Activated CD4-positive, alpha-beta T cell treated with anti-CD3 and anti-CD28 coated beads for 24 hours (primary cell): Measurements from ENCODE around the gene TRIM67.

Experiments
- DNase-seq, 2 donors: peaks; one replicate each; pipeline ENCODE4 v3.0.0-alpha.2; 2020; ENCODE audit warnings: low read depth in 2 of 2

Gene TRIM67

GRCh38 chr1:231183639-231184590 lies 22.1 kb downstream of the TRIM67 start:
- DNase-seq = no peak

DNA sequence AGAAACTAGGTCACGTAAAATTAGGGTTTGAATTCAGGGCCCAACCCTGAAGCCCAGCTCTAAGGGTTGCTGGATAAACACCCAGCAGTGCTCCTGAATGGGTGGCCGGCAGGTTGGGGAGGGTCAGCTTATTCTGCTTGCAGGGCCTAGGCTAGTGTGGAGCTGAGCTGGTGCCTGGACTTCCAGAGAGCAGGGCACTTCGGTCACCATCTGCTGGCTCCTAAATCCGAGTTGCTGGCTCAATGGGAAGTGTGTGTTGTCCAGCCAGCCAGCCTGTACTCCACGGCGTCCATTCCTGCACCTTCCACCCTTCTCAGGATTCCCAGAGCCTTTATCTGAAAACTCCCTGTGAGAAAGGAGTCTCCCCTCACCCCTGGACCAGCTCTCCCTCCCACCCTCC lies 23.0 kb downstream of the TRIM67 start:
- DNase-seq = no peak

DNA sequence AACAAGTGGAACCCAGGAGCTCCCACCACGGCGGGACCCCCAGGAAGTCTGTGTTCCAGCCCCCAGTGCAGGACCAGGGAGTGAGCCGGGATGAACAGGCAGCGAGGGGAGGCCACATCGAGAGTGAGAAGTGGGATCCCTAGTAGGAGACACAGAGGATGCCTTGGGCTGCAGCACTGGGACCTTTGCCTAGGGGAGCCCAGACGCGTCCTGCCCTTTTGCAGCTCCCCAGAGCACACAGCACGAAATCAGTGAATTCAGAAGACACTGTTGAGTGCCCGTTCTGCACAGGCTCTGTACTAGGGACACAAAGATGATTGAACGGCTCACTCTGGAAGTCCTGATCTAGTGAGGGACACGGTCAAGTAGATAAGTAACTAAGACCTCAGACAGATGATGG lies 23.5 kb downstream of the TRIM67 start:
- no peak for DNase-seq

DNA sequence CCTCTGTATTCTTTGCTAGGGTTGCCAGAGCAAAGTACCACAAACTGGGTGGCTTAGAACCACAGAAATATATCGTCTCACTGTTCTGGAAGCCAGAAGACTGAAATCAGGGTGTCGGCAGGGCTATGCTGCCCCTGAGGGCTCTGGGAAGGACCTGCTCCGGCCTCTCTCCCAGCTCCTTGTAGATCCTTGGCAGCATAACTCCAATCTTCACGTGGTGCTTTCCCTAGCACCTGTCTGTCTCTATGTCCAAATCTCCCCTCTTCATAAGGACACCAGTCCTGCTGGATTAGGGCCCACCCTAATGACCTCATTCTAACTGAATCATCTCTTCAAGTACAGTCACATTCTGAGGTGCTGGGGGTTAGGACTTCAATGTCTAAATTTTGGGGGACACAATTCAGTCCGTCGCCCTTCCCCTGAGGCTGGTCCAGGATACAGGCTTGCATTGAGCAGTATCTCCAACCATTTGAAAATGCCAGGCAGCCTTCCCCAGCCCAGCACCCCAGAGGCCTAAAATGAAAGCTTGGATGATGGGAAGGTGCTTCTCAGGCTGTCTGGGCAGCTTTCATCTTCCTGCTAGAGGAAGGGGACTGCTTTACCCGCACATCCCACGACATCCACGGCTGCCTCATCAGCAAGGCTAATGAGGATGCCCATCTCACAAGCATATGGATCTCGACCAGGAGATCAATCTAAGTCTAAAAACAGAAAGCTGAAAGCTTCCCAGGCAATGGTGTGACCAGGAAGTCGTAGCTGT lies 24.7 kb downstream of the TRIM67 start:
- no peak for DNase-seq

- no peak for DNase-seq
Observed at GRCh38 chr1:231187571-231187970, 25.7 kb downstream of the TRIM67 start.

DNA sequence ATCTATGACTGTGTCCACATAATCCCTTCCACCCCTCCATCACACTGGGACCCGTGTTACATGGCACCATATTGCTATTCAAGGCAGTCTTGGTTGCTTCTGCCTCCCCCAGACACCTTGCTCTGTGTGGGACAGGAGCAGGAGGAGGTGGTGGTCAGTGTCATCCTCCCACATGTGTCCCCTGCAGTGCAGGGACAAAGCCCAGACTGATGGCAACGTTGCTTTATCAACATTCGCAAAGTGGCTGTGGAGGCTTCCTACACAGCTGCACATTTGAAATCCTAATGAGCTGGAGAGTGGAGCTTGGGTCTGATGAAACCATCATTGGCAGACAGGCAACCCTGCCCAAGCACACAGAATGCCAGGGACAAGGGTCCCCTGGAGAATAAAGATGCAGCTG lies 26.2 kb downstream of the TRIM67 start:
- DNase-seq = no peak

GRCh38 chr1:231188768-231189167 lies 26.9 kb downstream of the TRIM67 start:
- DNase-seq = no peak

DNA sequence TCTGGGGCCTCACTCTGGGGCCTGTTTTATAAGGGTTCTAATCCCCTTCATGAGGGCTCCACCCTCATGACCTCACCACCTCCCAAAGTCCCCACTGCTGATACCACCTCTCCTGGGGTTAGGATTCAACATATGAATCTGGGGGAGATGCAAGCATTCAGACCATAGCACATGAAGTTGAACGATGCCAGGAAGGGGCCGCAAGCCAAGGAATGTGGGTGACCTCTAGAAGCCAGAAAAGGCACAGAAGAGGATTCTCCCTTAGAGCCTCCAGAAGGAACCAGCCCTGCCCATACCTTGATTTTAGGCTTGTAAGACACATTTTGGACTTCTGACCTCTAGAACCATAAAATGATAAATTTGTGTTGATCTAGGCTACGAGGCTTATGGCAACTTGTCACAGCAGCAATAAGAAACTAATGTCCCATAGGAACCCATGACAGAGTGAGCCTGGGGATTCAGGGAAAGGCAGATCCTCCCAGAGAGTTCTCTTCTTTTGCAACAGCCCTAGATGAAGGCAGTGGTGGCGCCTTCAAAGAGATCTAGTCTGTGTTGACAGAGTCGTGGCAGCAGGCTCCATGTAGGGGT lies 27.9 kb downstream of the TRIM67 start:
- DNase-seq = no peak

DNA sequence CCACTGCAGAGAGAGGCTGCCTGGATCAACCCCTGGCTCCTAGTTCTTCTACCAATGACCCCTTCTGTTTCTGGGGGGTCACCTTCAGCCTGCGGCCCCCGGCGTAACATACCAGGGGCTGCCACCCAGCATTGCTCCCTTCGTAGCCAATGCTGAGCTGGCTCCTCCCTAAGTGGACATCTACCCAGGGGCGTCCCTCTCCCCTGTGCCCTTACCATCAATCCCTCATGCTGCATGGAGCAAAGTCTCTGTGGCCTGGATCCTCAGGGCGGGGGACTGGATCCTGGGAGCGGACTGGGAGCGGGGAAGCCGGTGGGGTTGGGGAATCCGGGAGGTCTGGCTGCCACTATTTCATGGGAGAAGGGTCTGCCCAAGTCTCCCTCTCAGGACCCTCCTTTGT lies 28.6 kb downstream of the TRIM67 start:
- DNase-seq = no peak

- no peak for DNase-seq
Observed at GRCh38 chr1:231192620-231193163, 30.8 kb downstream of the TRIM67 start.

DNA sequence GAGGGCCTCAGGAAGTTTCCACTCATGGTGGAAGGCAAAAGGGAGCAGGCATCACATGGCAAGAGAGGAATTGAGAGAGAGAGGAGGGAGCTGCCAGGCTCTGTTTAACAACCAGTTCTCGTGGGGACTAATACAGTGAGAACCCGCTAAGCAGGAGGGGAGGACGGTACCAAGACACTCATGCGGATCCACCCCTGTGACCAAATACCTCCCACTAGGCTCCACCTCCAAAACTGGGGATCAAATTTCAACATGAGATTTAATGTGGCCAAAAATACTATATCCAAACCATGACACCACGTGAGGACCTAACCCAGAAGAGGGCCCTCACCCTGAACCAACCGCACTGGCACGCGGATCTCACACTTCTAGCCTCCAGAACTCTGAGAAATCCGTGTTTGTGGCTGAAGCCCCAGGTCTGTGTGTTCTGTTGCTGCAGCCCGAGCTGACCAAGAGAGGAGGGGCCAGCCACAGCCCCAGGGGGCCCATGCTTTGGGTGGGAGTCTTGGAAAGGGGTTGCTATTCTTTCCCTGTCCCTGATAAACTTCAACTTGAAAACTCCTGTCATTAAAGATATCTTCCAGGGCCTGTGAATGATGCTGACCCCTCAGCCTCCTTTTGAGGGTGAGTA lies 32.0 kb downstream of the TRIM67 start:
- no peak for DNase-seq

- DNase-seq = no peak
Observed at GRCh38 chr1:231194476-231194842, 32.6 kb downstream of the TRIM67 start.

GRCh38 chr1:231194843-231195516 lies 33.1 kb downstream of the TRIM67 start:
- DNase-seq = no peak

DNA sequence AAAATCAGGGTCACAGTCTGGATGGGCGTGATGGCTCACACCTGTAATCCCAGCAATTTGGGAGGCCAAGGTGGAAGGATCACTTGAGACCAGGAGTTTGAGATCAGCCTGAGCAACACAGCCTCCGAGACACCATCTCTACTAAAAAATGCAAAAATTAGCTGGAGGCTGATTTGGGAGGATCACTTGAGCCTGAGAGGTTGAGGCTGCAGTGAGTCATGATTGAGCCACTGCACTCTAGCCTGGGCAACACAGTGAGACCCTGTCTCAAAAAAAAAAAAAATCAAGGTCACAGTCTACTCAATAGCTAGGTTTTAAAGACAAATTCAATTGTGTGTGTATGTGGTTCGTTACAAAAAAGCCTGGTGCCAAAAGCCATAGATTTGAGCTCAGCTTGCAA lies 34.4 kb downstream of the TRIM67 start:
- DNase-seq = no peak

DNA sequence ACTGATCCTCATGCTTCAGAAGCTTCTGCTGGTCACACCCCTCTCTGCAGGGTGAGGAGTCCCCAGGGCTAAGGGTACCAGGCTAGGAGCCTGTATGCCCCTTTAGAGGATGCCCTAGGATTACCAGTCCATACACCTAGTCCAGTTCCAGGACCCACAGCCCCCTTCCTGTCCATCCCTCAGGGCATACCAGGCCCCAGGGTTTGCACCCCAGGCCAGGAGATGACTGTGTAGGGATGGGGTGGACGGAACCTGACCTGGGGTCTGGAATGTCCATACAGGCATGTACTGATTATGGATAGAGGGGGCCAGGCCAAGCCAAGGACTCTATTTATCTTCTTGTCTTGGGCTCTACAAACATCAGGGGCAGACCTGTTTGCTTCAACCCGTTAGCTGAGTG lies 34.9 kb downstream of the TRIM67 start:
- DNase-seq = no peak

GRCh38 chr1:231199868-231200267 lies 38.0 kb downstream of the TRIM67 start:
- DNase-seq = no peak

DNA sequence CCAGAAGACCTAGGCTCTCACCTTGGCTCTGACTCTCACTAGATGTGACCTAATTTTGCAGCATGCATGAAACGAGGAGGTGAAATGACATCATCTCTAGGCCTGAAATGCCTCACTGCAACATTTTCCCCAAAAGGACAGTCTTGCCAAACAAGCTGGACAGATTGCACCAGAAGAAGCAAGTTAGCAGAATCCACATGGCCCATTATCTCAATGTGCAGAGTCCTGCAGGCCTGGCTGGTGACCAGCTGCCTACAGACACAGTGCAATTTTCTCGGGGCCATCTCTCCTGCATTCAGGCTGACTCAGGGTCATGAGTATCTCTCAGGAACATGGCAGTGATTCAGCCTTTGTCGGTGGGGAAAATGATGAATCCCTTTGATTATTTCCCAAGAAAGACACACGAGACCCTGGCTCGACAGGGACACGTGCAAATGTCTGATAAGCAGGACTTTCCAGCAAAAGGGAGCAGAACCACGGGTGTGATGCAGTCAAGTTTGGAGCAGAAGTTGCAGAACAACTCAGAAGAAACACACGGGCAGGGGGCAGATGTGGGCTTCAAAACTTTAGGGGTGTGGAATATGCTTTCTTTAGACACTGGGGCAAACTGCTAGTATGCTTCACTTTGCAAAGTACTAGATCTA lies 38.7 kb downstream of the TRIM67 start:
- no peak for DNase-seq

DNA sequence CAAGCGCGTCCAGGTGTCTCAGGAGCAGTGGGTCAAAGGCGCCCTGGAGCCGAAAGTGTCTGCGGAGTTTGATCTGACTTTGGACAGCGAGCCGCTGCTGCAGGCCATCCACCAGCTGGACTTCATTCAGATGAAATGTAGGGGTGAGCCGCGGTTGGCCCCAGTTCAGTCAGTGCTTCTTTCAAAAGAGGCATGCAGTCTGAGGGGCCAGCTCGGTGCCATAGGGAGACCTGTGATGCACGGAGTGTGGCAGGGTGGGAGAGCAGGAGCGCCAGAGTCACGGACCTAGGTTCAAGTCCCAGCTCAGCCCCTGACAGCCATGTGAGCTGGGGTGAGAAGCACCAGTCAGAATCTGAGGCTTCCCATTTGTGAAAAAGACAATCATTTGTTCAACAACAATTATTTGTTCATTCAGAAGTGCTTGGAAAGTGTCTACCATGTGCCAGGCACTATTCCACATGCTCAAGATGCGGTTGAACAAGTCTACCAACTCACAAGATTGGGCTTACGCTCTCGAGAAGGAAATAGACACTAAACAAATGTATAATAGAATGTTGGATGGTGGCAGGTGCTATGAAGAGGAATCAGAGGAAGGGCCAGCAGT lies 39.6 kb downstream of the TRIM67 start:
- no peak for DNase-seq

- no peak for DNase-seq
Observed at GRCh38 chr1:231201979-231202633, 40.2 kb downstream of the TRIM67 start.
